ENCODE data around the gene ATXN2.

DNA sequence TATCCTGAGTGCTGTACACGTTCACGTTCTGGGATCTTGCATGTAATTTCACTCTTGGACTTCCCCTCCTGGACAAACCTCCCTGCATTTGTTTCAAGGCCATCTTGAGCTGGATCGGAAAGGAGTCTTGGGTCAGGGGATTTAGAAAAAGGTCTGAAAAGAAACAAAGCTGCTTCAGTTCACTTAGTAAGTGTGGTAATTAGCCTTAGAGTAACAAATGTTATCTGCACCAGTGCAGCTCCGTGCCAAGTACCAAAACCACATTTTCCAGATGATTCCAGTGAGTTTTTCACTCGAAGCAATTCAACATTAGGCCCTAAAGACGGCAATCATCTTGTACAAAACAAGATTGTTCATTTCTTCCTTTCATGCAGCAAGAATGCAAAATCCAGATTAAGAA is 39.4 kb upstream of the ATXN2 start:
- TF ChIP-seq POLR2A (IDR thresholded peaks at IDR 0.05): no peak
- TF ChIP-seq, protein P1, sequence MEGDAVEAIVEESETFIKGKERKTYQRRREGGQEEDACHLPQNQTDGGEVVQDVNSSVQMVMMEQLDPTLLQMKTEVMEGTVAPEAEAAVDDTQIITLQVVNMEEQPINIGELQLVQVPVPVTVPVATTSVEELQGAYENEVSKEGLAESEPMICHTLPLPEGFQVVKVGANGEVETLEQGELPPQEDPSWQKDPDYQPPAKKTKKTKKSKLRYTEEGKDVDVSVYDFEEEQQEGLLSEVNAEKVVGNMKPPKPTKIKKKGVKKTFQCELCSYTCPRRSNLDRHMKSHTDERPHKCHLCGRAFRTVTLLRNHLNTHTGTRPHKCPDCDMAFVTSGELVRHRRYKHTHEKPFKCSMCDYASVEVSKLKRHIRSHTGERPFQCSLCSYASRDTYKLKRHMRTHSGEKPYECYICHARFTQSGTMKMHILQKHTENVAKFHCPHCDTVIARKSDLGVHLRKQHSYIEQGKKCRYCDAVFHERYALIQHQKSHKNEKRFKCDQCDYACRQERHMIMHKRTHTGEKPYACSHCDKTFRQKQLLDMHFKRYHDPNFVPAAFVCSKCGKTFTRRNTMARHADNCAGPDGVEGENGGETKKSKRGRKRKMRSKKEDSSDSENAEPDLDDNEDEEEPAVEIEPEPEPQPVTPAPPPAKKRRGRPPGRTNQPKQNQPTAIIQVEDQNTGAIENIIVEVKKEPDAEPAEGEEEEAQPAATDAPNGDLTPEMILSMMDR (IDR thresholded peaks at IDR 0.05): no peak
